GM12892 (cell line): ENCODE measurements around the gene TRAPPC3.

ENCODE experiments used
- DNase-seq: peaks from one replicate; pipeline ENCODE4 v3.0.0; 2011; ENCODE audit not compliant: insufficient read length
- FAIRE-seq: peaks from 2 replicates; lab custom pipeline; 2011; peaks lifted over from hg19 to GRCh38; lab: Jason Lieb, UNC
- POLR2A ChIP-seq: IDR thresholded peaks from 2 replicates; pipeline ENCODE4 v1.6.1; 2011; ENCODE audit warnings: low read depth, low read length, control low read depth
- POLR2AphosphoS5 ChIP-seq: IDR thresholded peaks from 2 replicates; pipeline ENCODE4 v1.6.1; 2011; ENCODE audit warnings: low read depth, low read length, control low read depth
- TAF1 ChIP-seq: IDR thresholded peaks from 2 replicates; pipeline ENCODE4 v1.6.1; 2011; ENCODE audit warnings: low read depth, mild to moderate bottlenecking, control low read depth, low read length, borderline replicate concordance

The TRAPPC3 gene

DNA sequence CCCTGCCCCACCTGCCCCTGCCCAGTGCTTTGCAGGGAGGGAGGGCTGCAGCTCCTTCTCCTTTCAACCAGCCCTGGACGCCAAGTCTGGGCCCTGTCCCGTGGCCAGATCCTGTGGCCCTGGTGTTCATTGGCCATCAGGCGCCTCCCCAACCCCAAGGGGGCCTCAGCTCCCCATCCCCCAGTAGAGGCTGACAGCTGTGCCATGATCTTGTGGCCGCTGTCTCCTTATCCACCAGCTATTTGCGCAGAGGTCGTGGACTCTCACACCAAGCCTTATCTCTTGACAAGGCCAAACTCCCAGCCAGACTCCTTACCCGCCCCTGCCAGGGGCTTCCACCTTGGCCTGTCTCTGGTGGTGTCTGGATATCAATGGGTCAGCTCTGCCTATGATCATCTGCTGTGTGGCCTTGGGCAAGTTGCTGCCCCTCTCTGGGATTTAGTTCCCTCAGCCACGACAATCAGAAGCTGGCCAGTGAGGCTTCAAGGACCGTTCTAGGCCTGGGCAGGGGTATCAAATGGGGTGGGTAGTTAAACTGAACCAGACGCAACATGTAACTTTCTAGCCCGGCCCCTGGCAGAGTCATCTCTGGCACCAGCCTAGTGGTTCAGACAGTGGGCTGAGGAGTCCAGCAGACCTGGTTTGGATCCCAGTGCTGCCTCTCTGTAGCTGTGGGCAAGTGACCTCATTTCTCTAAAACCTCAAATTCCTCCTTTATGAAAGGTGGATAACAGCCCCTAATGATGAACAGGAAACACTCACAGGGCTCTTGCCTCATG is 21.0 kb downstream of the TRAPPC3 start:
- FAIRE-seq (no peak), DNase-seq (no peak)
- no peak for TF ChIP-seq TAF1
- no peak for TF ChIP-seq POLR2AphosphoS5
- TF ChIP-seq POLR2A = no peak

DNA sequence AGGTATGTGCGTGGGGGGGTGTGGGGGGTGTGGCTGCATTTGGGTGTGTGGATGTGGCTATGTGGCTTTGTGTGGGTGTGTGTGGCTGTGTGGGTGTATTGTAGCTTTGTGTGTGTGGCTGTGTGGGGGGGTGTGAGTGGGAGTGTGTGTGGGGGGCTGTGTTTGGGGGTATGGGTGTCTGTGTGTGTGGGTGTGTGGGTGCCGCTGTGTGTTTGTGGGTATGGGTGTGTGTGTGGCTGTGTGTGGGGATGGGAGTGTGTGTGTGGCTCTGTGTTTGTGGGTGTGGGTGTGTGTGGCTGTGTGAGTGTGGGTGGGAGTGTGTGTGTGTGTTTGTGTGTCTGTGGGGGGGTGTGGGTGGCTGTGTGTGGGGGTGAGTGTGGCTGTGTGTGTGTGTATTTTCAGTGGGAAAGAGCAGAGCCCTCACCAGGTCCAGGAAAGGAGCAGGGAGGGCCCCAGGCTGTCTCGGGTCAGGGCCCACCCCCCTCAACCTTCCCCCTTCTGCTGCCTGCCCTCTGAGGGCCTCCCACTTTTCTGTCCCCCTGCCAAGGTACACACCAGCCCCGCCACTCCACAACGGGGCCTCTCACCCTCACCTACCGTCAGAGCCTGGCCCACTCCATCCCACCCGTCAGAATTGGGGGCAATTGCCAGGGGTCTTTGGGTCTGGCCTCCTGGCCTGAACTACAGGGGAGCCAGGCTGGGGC is 22.3 kb downstream of the TRAPPC3 start:
- DNase-seq (no peak), FAIRE-seq (no peak)
- TF ChIP-seq TAF1 (no peak), POLR2A (no peak), POLR2AphosphoS5 (no peak)

DNA sequence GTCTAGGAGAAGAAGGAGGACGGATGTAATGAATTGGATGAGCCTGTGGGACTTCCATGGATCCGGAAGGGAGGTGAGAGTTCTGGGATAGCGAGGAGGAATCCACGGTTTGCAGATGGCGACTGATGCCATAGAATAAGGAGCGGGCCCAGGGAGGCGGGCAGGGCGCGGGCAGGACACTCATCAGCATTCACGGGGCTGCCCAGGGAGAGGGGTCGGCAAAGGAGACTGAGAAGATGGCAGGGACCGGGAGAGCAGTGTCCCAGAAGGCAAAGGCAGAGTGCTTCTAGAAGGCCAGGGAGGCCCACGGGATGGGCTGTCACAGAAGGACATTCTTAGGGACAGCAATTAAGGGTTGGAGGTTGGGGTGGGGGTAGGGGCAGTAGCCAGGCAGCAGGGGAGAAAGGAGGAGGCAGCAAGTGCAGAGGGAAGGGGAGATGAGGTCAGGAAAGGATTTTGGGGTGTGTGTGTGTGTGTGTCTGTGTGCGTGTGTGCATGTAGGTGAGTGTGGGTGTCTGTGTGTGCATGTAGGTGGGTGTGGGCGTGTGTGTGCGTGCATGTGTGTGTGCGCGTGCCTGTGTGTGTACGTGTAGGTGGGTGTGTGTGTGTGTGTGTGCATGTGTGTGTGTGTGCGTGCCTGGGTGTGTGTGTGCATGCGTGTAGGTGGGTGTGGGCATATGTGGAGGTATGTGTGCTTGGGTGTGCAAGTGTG is 23.1 kb downstream of the TRAPPC3 start:
- no peak for FAIRE-seq
- DNase-seq = no peak

DNA sequence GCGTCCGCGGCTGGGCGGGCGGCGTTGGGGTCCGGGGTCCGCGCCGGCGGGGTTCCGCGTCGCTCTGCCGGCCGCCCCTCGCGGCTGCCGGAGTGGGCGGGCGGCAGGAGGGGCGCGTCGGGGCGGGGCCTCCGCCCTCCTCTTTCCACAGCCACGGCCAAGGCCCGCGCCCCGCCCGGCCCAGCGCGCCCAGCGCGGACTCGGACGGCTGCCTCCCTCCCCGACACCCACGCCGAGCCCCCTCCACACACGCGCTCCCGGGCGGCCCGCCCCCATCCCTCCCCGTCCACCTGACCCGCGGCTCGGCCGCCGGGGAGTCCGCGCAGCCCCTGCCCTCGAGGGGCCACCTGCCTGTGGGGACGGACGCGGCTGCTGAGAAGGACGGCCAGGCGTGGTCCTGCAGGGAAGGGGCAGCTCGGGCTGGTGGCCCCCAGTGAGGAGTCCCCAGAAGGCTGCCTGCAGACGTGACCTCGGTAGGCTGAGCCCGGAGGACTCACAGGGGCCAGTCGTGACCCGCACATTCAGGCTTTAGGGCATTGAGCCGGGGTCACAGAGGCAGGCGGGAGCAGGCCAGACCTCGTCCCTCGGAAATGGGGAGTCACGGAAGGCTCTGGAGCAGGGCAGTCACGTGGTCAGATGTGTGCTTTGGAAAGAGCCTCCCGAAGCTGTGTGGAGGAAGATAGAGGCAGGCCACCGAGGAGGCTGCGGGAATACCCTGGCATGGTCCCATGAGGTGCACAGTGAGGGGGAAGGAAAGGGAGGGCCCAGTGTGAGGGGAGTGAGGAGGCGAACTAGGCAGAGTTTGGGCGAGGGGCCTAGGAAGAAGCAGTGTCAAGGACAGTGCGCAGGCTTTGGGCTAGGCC is 23.9 kb downstream of the TRAPPC3 start, which contains the start of gene COL8A2:
COL8A2 (minus strand) TSS at position 94 of the 863 bp plus-strand sequence. CDS start 24,980 bp downstream, outside the sequence.
- no peak for FAIRE-seq

More for the DNA sequence above, 23.1 kb downstream of the TRAPPC3 start:
- TF ChIP-seq TAF1 (no peak), POLR2AphosphoS5 (no peak), POLR2A (no peak)

DNA sequence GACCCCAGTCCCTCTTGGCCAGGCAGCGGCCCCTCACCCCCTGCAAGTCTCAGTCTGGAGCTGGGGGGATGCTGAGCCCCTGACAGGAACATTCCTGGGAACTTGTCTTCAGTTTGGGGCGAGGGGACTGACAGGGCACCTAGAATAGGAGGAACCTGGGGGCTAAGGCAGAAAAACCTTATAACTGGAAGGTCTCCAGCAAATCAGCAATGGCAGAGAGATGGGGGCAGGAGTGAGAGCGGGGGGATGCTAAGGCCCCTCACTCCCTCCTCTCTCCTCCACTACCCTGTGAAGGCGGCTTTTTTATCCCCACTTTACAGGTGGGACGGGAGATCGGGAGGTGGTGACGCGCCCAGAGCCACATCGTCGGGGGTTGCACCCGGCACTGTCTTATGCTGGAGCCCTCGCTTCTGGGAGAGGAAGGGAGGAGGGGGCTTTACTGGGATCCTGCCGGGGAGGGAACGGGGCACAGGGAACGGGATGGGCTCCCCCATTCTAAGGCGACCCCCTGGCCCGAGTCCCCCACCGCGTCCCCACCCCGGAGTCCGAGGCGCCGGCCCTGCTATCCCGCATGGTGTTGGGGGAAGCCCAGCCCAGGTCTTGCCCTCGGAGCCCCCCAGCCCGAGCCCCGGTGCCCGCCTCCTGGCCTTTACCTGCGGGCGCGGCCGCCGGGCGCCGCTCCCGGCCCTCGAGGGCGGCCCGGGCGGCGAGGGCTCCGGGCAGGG is 24.7 kb downstream of the TRAPPC3 start:
- FAIRE-seq (no peak), DNase-seq (no peak)
- no peak for TF ChIP-seq POLR2A
- TF ChIP-seq POLR2AphosphoS5 = no peak
- TF ChIP-seq TAF1 = no peak

More for the DNA sequence above, 23.9 kb downstream of the TRAPPC3 start, which contains the start of gene COL8A2:
- TF ChIP-seq POLR2AphosphoS5 (no peak), TAF1 (no peak), POLR2A (no peak)
- no peak for DNase-seq

DNA sequence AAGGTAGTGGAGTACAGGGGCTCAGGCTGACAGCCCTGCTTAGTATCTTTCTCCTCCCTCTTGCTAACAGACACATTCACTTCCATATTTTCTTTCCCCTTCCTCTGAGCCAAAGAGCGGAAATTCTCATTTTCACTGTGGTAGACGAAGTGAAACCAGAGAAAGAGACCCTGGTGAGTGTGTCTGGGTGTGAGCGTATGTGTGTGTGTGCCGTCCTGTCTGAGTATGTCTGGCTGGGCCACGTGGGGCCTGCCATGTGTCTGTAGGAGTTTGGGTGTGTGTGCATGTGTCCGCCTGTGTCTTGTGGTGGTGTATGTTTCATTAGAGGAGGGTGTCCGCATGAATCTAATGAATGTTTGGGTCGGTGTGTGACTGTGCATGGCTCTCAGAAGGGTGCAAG is 25.9 kb downstream of the TRAPPC3 start:
- DNase-seq (no peak), FAIRE-seq (peak; percentile 83)
- TF ChIP-seq POLR2A = no peak
- TF ChIP-seq POLR2AphosphoS5 = no peak
- TF ChIP-seq TAF1 = no peak

DNA sequence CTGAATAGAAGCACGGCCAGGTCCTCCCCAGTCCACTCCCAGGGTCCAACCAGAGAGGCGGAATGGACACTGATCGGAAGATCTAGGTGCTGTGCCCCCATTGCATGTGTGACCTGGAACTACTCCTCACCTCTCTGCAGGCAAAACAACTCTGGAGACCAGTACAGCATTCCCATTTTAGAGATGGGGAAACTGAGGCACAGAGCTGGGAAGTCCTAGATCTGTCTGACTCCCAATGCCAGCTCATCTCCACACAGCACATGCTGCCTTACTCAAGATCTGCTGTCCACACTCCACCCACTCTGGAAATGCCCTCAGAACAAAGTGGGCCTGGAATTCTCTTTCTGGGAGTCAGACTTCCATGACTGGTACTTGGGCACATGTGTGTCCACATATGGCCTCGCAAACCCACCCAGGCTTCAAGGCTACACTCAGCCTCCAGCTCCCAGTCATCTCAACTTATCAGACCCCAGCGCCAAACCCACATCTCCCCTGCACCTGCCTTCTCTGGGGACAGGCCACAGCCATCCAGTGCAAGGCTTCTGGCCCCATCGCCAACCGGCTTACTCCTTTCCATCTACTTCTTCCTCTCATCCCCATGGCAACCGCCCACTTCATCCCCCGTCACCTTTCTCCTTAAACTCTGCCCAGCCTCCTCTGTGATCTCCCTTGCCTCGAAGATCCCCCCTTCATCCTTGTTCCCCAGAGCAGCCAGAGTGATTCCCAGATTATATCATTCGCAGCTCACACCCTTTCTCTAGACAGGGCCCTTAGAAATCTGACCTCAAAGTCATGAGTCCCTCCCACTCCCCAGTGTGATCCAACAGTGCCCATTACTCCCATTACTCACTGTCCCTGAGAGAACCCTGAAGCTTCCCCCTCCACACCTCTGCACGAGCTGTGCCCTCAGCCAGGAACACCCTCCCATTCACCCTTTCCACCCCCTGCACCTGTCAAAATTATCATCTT is 26.9 kb downstream of the TRAPPC3 start:
- FAIRE-seq (no peak), DNase-seq (no peak)
- TF ChIP-seq POLR2A (no peak), TAF1 (no peak), POLR2AphosphoS5 (no peak)

DNA sequence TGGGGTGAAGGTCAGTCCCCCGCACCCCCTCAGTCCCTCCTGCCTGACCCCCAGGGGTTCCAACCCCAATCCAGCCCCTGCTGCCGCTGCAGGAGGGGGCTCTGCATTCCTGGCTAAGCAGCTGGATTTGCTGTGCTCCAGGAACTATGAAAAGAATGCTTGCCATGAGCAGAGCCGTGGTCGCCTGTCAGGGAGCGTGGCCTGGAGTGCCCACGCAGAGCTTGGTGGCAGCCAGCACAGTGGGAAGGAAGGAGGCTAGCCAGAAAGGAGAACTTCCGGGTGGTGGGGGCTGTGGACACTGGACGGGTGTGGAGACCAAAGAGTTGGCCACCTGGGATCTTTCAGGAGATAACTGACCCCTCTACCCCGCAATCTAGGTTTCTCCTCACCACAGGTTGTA is 29.8 kb downstream of the TRAPPC3 start:
- DNase-seq (no peak), FAIRE-seq (no peak)
- TF ChIP-seq POLR2A (no peak), POLR2AphosphoS5 (no peak), TAF1 (no peak)

DNA sequence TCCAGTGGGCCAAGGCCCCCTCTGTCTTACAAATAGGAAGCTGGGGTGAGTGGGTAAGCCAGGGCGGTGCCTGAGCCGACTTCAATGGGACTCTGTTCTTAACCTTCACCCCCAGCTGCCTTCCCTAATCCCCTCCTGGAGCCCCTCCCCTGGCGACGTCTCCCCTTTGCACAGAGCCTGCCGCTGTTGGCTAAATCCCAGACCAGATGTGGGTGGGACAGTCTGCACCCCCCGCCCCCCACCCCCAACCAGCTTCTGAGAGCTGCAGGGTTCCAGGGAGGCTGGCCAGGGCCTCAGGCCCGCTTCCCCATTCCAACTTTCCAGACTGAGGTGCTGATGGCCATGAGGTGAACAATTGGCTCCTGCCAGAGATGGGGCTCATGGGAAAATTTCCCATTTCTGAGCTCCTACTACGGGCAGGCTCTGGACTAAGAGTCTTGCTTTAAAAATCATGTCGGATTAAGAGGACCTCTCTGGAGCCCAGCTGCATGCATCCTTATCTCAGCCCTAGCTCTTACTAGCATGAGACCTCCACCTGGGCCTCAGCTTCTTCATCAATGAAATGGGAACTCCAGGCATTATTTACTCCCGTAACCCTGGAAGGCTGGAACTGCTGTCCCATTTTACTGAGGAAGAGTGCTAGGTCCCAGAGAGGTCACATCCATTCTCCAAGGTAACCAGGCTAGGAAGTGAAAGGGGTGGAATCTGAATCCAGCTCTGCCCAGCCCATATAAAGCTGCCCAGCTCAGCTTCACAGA is 30.7 kb downstream of the TRAPPC3 start:
- FAIRE-seq = no peak
- no peak for TF ChIP-seq POLR2A
- no peak for TF ChIP-seq TAF1
- TF ChIP-seq POLR2AphosphoS5 = no peak
- no peak for DNase-seq
